Measurements from ENCODE around the gene CAND2.

- no peak for TF ChIP-seq EP300 (IDR thresholded peaks at IDR 0.05)
- TF ChIP-seq POLR2A (IDR thresholded peaks at IDR 0.05; ENCODE audit: low read depth): no peak
- TF ChIP-seq CTCF (IDR thresholded peaks at IDR 0.05): no peak
These were observed 19.3 kb upstream of the CAND2 start for GRCh38 chr3:12777171-12777570.
